Right ventricle myocardium inferior (tissue), 1 donor: ENCODE results near the gene KCNC3. TPM values are rescaled to one million over a fixed set of nuclear protein-coding genes. Genes with fewer than 3 reads are reported as not detected.
"Not testable (repeated sequence)": the region's sequence is repeated elsewhere in the genome, so short reads cannot be mapped to it uniquely, and the experiment has no call there.

Experiments
- ATAC-seq: fragments of 200-7000 bp; cut with Tn5 transposase; one replicate; pipeline ENCODE4 v1.9.1; 2020; ENCODE audit warnings: mild to moderate bottlenecking, moderate library complexity
- DNase-seq: peaks from one replicate; pipeline ENCODE4 v3.0.0; 2021; ENCODE audit errors: missing footprints
- intact Hi-C: fragments of 100-400 bp; cut with DNase I; formaldehyde crosslinking; loops from one replicate; pipeline ENCODE4 v1.11.0; 2022
- total RNA-seq: library from RNA; stranded (reverse); fragmentation: NEBNext Ultra II Directional; extraction: Animal tissue kit (Norgen Biotek cat#: 25700); gene quantifications from one replicate; pipeline ENCODE4 v1.2.1, GENCODE V29; 2021
- donor health status: DM: no; HTN: yes; CAD: no; lungs with severe emphysema.

The KCNC3 gene
- total RNA-seq, 1 donor from 2014 or later, result 1.7 TPM

DNA sequence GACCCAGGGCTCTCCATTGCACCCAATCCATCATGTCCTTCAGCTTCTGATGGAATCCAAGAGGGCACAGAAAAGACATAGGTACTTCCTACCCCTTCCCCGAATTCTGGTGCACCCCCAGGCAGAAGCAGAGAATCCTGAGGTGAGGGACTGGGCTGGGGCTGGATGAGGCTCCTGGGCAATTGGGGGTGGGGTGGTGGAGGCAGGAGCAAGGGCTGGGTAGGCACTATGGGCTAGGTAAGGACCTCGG is 2.7 kb upstream of the KCNC3 start:
- intact Hi-C loops, result no loop called here
- DNase-seq (no peak), ATAC-seq (no peak)

DNA sequence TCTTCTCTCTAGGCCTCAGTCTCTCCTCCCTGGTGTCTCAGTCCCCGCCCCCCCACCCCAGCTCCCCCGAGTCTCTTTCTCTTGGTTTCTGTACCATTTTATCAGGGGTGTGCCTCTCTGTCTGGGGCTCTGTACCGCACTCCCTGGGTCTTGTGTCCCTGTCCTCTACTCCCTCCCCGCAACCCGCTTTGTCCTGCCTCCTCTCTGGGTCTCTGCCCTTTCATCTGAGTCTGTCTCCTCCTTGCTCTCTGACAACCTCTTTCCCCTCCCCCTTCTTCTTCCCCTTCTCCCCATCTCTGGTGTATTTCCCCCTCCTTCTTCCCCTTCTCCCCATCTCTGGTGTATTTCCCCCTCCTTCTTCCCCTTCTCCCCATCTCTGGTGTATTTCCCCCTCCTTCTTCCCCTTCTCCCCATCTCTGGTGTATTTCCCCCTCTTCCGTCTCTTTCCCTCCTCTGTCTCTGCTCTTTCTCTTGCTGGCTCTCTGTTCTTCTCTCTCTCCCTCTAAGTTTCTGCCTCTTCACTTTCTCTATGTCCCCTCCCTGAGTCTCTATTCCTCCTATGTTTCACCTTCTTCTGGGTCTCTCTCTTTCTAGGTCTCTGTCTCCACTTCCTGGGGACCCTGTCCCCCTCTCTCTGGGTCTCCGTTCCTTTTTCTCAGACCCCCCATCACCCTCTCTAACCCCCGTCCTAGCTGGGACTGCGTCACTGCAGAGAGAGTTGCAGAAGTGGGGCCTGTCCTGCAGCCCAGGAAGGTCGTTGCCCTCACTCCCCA is 2.2 kb upstream of the KCNC3 start:
- DNase-seq (no peak), ATAC-seq (no peak)
- intact Hi-C loops, result no loop called here

DNA sequence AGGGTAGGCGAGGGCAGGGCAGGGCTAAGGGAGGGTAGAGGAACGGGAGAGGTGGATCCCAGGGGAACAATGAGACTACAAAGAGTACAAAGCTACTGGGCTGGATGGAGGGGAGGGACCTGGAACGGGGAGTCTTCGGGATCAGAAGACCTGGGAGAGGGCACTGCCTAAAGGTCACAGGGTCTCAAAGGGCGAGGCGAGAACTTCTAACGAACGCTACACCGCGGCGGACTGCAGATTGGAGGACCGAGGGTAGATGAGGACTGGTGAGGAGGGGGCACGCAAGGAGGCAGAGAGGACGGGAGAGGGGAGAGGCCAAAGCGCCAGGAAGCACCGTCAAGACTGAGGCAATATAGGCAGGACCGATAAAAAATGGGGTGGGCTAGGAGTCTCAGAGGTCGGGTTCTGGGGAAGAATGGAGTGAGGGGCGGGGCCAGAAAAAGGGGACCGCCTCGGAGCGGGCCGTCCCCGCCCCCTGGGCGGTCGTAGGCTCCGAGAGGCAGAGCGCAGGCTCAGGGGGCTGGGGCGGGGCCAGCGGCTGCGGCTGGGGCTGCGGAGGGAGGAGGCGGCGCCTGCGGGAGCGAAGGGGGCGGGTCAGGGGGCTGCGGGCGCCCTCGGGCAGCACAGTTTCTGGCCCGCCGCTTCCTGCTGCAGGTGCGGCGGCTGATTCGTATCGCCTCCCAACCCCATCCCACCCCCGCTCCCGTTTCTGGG is 1.3 kb upstream of the KCNC3 start:
- intact Hi-C loops, result no loop called here
- peak; percentile 58 for ATAC-seq
- peak; percentile 90 for DNase-seq

DNA sequence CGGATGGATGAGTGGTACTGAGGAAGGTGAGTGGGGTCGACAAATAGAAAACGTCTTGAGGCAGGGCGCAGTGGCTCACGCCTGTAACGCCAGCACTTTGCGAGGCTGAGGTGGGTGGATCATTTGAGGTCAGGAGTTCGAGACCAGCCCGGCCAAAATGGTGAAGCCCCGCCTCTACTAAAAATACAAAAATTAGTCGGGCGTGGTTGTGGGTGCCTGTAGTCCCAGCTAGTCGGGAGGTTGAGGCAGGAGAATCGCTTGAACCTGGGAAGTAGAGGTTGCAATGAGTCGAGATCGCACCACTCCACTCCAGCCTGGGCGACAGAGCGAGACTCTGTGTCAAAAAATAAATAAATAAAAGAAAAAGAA is 733 bp upstream of the KCNC3 start:
- ATAC-seq, intact Hi-C loops, DNase-seq: not testable (repeated sequence)

DNA sequence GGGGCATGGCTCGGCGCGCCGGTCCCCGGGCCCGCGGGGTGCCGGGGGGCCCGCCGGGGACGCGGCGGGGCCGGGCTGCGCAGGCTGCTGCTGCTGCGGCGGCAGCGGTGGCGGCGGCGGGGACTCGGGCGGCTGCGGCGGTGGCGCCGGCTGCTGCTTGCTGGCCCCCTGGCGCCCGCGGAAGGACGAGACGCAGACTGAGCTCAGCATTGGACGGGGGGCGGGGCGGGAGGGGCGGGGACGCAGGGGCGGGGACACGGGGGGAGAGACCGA is 368 bp downstream of the KCNC3 start:
- ATAC-seq, result no peak
- DNase-seq, result no peak
- intact Hi-C loops, result no loop called here

DNA sequence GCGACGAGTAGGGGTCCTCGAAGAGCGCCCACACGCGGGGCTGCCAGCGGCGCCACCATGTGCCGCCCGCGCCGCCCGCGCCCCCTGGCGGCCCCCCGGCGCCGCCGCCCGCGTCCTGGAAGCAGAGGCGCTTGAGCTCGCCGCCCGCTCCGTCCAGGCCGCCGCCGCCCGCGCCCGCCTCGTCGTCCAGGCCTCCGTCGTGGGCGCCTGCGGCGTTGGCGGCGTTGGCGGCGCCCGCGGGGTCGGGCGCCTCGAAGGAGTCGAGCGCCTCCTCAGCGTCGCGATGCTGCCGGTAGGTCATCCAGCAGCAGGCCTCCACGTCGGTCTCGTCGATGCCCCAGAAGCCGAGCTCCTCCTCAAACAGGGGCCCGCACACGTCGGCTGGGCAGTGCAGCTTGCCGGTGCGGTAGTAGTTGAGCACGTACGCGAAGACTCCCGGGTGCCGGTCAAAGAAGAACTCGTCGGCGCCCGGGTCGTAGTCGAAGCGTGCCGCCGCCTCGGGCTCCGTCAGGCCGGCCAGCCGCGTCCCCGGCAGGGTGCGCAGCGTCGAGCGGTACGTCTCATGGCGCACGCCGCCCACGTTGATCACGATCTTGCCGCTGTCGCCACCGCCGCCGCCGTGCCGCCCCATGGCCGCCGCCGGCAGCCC is 829 bp downstream of the KCNC3 start:
- ATAC-seq (no peak), DNase-seq (no peak)
- intact Hi-C loops, result no loop called here

DNA sequence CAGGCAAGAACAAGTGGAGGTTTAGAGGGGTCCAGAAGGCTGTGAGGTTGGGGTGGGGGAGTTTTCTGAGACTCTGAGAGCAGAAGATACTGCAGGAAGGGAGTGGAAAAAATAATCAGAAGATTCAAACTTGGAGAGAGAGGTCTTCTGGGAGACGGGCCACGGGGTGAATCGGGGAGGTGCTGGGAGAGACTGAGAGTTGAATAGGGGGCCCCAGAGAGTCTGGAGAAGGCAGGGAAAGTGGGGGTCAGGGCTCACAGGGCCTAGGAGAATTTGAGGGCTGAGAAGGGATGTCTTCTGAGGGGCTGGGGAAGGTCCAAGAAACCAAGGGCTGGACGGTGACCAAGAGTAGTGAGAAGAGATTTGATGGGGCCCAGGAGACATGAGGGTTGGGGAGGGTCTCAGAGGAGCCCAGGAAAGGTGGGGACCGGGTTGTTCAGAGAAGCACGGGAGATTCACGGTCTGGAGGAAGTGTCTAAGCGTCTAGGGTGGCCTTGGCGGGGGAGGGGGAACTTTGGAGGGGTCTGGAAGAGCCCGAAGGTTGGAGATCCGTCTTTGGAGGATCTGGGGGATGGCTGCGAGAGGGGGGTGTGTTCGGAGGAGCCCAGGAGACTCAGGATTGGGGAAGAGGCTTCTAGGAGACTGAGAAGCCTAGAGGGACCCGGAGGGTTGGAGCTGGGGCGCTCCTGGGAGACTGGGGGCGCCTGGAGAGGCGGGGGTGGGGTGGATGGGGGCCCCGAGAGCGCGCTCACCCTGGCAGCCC is 1.5 kb downstream of the KCNC3 start:
- intact Hi-C loops, result no loop called here
- DNase-seq (no peak), ATAC-seq (no peak)

DNA sequence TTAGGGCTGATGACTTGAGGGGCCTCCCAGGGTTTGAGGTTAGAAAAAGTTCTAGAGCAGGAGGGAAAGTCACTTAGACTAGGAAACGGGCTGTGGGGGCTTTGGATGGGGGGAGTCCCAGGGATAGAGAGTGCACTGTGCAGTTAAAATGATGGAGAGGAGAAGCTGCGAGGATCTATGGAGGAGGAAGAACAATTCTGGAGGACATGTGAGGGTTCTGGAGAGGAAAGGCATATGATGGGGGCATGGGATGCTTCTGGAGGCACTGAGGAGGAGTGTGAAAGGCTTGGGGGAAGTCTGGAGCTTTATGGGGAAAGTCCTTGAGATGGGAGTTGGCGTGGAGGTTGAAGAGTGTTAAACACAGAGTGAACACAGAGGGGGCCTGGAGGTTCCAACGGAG is 2.2 kb downstream of the KCNC3 start:
- intact Hi-C loops, result no loop called here
- ATAC-seq, result no peak

DNA sequence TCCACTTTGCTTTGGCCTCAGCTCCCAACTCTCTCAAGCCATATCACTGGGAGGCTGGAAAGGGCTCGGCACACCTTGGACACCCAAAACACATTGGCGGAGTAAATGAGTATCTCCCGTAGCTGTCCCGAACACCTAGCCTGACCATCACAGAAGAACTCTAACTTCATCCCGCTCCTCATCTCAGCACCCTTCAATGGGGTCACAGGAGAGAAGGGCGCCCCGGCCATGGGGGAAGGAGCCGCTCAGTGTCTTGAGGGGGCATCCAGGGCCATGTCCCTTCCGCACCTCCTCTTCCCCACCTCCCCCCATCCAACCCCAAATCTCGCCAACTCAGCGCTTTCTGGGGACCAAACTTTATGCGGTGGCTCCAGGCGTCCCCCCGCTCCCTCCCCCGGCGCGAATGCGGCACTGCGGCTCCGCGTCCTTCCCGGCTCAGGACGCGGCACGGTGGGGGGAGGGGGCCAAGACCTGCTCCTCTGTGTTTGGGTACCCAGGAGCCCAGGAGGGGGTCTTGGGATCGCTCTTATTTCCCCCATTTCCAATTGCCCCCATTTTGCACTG is 3.0 kb downstream of the KCNC3 start:
- intact Hi-C loops, result no loop called here
- no peak for ATAC-seq
- no peak for DNase-seq

More for the DNA sequence above, 2.2 kb downstream of the KCNC3 start:
- DNase-seq, result no peak

DNA sequence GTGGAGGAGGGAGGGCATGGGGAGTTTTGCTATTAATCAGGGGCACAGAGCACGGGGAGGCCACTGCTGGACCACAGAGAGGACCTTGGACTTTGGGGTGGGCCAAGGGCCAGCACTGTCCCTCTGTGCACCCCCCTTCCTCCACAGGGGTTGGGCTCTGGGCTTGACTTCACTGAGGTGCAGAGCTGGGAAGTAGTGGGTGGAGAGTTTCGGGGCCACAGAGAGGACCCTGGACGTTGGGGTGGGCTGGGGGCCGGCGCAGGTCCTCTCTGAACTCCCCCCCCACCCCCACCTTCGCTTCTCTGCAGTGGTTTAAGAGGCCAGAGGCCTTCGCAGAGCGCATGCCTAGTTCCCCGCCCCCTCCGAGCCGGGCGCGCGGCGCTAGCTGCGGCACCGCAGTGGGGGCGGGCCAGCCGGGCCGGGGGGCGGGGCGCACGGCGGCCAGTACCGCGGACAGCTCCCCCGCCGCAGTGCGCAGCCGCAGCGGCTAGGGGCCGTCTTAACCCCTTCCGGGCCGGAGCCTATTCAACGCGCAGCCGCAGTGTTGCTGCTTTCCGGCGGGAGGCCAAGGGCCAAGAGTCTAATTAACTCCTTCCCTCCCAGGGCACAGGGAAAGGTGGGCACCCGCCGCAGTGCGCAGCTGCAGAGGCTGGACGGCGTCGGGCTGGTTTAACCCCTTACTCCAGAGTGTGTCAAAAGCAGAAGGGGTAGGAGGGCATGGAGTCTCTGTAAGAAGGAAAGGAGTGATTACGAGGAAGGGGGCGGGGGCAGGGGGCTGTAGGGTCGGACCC is 3.7 kb downstream of the KCNC3 start:
- ATAC-seq, result peak; percentile 30
- DNase-seq, result peak; percentile 79
- intact Hi-C loops, result no loop called here

DNA sequence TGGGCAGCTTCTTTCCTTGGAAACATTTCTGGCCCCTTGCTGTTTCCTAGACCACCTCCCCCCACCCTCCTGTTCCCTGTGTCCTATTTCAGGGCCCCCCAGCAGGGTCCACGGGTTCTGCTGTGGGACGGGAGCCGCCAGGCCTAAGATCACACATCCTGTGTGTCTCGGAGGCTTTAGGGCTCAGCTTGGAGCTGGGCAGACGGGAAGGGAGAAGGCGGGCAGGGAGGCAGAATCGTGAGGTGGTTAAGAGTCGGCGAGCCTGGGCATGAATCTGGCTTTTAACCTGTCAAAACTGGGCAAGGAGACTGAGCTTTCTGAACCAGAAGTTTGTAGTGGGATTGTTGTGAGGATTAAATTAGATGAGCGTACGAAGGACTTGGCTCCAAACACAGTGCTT is 4.8 kb downstream of the KCNC3 start:
- ATAC-seq, result no peak
- intact Hi-C loops, result no loop called here
- no peak for DNase-seq

DNA sequence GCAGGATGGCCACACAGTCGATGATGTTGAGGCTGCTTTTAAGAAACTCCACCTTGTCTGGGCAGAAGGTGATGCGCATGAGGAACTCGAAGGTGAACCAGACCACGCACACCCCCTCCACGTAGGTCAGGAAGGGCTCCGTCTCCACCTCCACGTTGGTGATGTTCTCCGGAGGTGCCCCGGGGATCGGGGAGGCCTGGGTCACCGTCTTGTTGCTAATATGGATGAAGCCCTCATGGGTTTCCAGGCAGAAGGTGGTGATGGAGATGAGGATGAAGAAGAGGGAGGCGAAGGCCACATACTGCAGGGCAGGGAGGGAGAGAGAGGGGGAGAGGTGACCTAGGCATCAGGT is 5.4 kb downstream of the KCNC3 start:
- ATAC-seq (no peak), DNase-seq (no peak)
- intact Hi-C loops, result no loop called here

DNA sequence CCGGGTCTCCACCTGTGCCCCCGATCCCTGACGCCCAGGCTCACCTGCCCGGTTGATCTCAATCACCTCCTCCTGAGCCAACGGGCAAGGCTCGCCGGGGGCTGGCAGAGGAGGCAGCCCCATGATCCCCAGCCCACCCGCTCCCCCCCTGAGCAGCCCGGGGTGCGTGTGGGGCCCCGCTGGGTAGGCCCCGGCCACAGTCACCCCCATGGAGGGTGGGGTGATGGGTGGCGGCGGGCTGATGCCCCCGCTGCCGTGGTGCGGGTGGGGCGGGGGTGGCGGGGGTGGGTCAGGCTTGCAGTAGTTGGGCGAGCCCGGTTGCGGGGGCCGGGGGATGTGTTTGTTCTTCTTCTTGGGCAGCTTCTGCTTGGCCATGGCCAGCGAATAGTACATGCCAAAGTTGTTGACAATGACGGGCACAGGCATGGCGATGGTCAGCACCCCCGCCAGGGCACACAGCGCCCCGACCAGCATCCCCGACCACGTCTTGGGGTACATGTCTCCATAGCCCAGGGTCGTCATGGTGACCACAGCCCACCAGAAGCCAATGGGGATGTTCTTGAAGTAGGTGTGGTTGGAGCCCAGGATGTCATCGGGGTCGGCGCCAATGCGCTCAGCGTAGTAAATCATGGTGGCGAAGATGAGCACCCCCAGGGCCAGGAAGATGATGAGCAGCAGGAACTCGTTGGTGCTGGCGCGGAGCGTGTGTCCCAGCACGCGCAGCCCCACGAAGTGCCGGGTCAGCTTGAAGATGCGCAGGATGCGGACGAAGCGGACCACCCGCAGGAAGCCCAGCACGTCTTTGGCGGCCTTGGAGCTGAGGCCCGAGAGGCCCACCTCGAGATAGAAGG is 6.0 kb downstream of the KCNC3 start:
- intact Hi-C loops, result no loop called here
- DNase-seq (no peak), ATAC-seq (no peak)

DNA sequence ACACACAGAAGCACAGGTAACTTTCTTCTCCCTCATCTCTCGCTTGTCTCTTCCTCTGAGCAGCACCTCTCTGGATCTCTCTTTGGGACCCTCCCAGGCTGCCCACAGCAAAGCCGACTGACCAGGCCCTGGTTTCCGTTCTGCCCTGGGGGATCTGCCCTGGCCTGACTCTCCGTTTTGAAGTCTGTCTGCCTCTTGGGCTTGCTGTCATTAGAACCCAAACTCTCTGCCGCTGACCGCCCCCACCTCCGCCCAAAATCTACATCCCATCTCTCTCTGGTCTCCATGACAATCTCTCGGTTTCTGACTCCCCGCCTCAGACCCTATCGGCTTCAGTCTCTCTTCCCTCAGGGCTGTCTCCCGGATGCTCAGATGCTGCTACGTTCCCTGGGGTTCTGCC is 6.9 kb downstream of the KCNC3 start:
- DNase-seq (no peak), ATAC-seq (no peak)
- intact Hi-C loops, result no loop called here

DNA sequence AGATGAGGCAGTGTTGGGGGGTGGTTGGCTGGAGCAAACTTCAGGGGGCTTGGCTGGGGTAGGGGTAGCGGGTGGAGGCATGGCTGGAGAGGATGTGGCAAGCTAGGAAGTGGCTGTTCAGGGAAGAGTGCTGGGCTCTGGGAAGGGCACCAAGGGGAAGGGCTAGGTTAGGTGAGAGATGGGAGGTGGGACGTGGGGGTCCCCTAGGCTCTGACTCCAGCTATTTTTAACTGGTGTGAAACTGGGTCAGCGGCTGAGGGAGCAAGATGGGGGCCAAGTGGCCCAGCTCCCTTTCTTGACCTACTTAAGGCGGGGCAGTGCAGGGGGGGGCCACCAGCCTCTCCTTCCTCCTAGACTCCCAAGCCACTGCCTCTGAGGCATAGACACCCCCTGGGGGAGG is 7.3 kb downstream of the KCNC3 start:
- no peak for DNase-seq
- ATAC-seq, result no peak
- intact Hi-C loops, result no loop called here

DNA sequence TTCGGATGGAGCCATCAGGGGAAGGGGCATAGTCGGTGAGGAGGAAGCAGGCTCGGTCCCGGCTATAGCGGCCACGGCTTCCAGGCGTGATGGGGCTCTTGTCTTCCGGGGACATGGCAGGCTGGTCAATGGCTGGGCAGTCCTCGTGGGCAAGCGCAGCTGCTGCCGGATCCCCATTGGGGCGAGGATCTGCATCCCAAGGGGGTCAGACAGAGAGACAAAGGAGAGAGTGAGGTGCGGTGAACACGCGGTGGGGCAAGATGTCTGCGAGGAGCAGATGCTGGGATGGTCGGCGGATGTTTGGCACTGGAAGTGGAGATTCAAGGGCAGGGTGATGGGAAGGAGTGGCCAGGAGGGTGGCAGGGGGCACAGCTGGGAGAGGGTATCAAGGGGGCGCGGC is 8.6 kb downstream of the KCNC3 start:
- no peak for ATAC-seq
- intact Hi-C loops, result no loop called here
- DNase-seq, result no peak

DNA sequence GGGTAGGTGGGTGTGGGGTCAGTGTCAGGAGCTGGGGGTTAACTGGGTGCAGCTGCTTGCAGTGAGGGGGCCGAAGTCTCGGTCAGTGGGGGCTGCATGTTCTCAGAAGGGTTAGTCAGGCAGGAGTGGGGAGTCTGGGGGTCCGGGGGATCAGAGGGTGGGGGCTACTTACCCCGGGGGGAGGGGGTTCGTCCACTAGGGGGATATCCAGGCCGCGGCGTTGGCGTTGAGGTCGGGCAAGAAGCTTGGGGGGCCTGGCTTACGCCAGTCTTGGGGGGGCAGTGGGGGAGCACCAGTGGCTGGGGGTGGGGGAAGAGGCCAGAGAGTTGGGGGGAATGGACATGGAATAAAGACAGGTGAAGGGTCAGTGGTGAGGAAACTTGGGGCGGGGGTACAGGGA is 9.1 kb downstream of the KCNC3 start:
- intact Hi-C loops, result no loop called here
- DNase-seq (no peak), ATAC-seq (no peak)

DNA sequence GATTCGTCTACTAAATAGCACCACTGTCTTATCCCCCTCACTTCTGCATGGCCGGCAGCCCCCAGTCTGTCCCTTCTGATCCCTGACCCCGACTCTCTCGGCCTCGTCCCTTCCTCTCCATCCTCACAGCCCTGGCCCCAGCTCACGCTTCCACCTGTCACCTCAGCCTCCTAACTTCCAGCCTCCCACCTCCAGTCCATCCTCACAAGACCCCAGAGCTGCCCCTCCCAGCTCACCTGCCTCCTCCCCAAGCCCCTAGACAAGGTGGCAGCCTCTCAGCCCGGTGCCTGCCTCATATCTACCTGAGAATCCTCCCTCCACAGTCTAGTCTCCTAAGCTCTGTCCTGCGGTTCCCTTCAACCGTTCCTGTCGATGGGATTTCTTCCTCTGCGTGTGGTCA is 10.0 kb downstream of the KCNC3 start:
- DNase-seq, result no peak
- intact Hi-C loops, result no loop called here
- ATAC-seq, result no peak
